ENCODE data around the gene DNAJA3. TPM values are rescaled to one million over a fixed set of nuclear protein-coding genes. Genes with fewer than 3 reads are reported as not detected.

DNAJA3 gene
- total RNA-seq, 1 donor from 2014 or later = 74.2 TPM

GRCh38 chr16:4443986-4444385 is 18.3 kb downstream of the DNAJA3 start:
- intact Hi-C loops (cut with micrococcal nuclease) = no loop called here
- H3K36me3 ChIP-seq = peaks cover 100% of the 10 kb centered on the region
- no peaks in the 10 kb centered on the region for H3K9me3 ChIP-seq (replicated peaks)
- H3K27me3 ChIP-seq (ENCODE audit: low read depth) = no peaks in the 10 kb centered on the region
- H3K4me1 ChIP-seq = no peaks in the 10 kb centered on the region
- DNase-seq = no peak
- no peak for TF ChIP-seq CTCF (IDR thresholded peaks at IDR 0.05; ENCODE audit: borderline replicate concordance)
- no peak overlapping the region for H3K4me3 ChIP-seq
- no peak overlapping the region for H3K27ac ChIP-seq (replicated peaks)

- no peaks in the 10 kb centered on the region for H3K9me3 ChIP-seq (replicated peaks)
- H3K27ac ChIP-seq (replicated peaks) = no peak overlapping the region
- H3K4me3 ChIP-seq = no peak overlapping the region
- H3K4me1 ChIP-seq = no peaks in the 10 kb centered on the region
- no peaks in the 10 kb centered on the region for H3K27me3 ChIP-seq (ENCODE audit: low read depth)
- no peak for DNase-seq
- peaks cover 95% of the 10 kb centered on the region for H3K36me3 ChIP-seq
- intact Hi-C loops (cut with micrococcal nuclease) = no loop called here
- no peak for TF ChIP-seq CTCF (IDR thresholded peaks at IDR 0.05; ENCODE audit: borderline replicate concordance)
These were observed 24.8 kb downstream of the DNAJA3 start for GRCh38 chr16:4450430-4450829.

- no peak overlapping the region for H3K4me3 ChIP-seq
- no peak for DNase-seq
- no peaks in the 10 kb centered on the region for H3K9me3 ChIP-seq (replicated peaks)
- H3K27ac ChIP-seq (replicated peaks) = no peak overlapping the region
- intact Hi-C loops (cut with micrococcal nuclease) = no loop called here
- no peaks in the 10 kb centered on the region for H3K4me1 ChIP-seq
- H3K27me3 ChIP-seq (ENCODE audit: low read depth) = no peaks in the 10 kb centered on the region
- TF ChIP-seq CTCF (IDR thresholded peaks at IDR 0.05; ENCODE audit: borderline replicate concordance) = no peak
- H3K36me3 ChIP-seq = peaks cover 95% of the 10 kb centered on the region
These were observed 25.4 kb downstream of the DNAJA3 start for GRCh38 chr16:4450931-4451519.

- no peaks in the 10 kb centered on the region for H3K27me3 ChIP-seq (ENCODE audit: low read depth)
- peaks cover 95% of the 10 kb centered on the region for H3K36me3 ChIP-seq
- no peaks in the 10 kb centered on the region for H3K9me3 ChIP-seq (replicated peaks)
- no peak for TF ChIP-seq CTCF (IDR thresholded peaks at IDR 0.05; ENCODE audit: borderline replicate concordance)
- intact Hi-C loops (cut with micrococcal nuclease) = no loop called here
- H3K4me1 ChIP-seq = no peaks in the 10 kb centered on the region
- no peak for DNase-seq
- no peak overlapping the region for H3K27ac ChIP-seq (replicated peaks)
- H3K4me3 ChIP-seq = no peak overlapping the region
These were observed 27.0 kb downstream of the DNAJA3 start for GRCh38 chr16:4452674-4453073.

- Histone ChIP-seq H3K27ac (replicated peaks) (no peak overlapping the region), H3K36me3 (peaks cover 87% of the 10 kb centered on the region), H3K4me1 (no peaks in the 10 kb centered on the region), H3K9me3 (replicated peaks) (no peaks in the 10 kb centered on the region), H3K4me3 (no peak overlapping the region), H3K27me3 (ENCODE audit: low read depth) (no peaks in the 10 kb centered on the region)
- no peak for DNase-seq
- intact Hi-C loops (cut with micrococcal nuclease) = no loop called here
- TF ChIP-seq CTCF (IDR thresholded peaks at IDR 0.05; ENCODE audit: borderline replicate concordance) = no peak
These were observed 29.0 kb downstream of the DNAJA3 start for GRCh38 chr16:4454623-4455022.
